Sciatic nerve (tissue), 2 donors: Measurements from ENCODE around the gene DDIAS. TPM values are rescaled to one million over a fixed set of nuclear protein-coding genes. Genes with fewer than 3 reads are reported as not detected.
"Not testable (repeated sequence)": the region's sequence is repeated elsewhere in the genome, so short reads cannot be mapped to it uniquely, and the experiment has no call there.

Experiments
- ATAC-seq: fragments of 200-7000 bp; cut with Tn5 transposase; one replicate; pipeline ENCODE4 v1.9.1; 2020; ENCODE audit warnings: mild to moderate bottlenecking, moderate library complexity
- DNase-seq: peaks from one replicate; pipeline ENCODE4 v3.0.0-alpha.2; 2020; ENCODE audit warnings: low spot score
- intact Hi-C: fragments of 100-400 bp; cut with DNase I; formaldehyde crosslinking; loops from one replicate; pipeline ENCODE4 v1.14.2; 2022
- total RNA-seq: library from RNA; stranded (reverse); fragmentation: NEBNext Ultra II Directional; extraction: Animal tissue kit (Norgen Biotek cat#: 25700); gene quantifications from one replicate; pipeline ENCODE4 v1.2.1, GENCODE V29; 2021
- donor health status: DM: no; HTN: no; CAD: no.
- donor health status: DM: no; HTN: no; CAD: no.

The DDIAS gene
- total RNA-seq, 1 donor from 2014 or later = 0.80 TPM

GRCh38 chr11:82919786-82920185 lies 18.2 kb downstream of the DDIAS start:
- ATAC-seq, DNase-seq, intact Hi-C loops: not testable (repeated sequence)

GRCh38 chr11:82920227-82920626 lies 18.7 kb downstream of the DDIAS start:
- DNase-seq, intact Hi-C loops, ATAC-seq: not testable (repeated sequence)

GRCh38 chr11:82922396-82923173 lies 21.0 kb downstream of the DDIAS start:
- ATAC-seq, DNase-seq, intact Hi-C loops: not testable (repeated sequence)

GRCh38 chr11:82924522-82925224 lies 23.1 kb downstream of the DDIAS start:
- DNase-seq (no peak), ATAC-seq (no peak)
- intact Hi-C loops = no loop called here

- intact Hi-C loops = no loop called here
- DNase-seq (no peak), ATAC-seq (no peak)
Measured at GRCh38 chr11:82927264-82927880, 25.8 kb downstream of the DDIAS start.

DNA sequence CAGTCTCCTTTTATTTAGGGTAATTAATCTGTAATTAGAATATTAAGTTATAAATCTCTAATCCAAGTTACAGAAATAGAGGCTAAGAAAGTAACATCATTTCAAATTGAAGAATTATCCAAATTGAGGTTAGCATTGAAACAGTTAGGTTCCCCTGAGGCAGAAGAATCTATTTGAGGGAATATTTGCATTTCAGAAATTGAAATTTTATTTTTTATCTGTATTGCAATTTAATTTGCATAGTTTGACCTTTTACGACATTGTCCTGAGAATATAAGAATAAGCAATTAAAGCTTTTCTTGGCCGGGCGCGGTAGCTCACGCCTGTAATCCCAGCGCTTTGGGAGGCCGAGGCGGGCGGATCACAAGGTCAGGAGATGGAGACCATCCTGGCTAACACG lies 27.6 kb downstream of the DDIAS start:
- intact Hi-C loops = no loop called here
- DNase-seq (no peak), ATAC-seq (no peak)

DNA sequence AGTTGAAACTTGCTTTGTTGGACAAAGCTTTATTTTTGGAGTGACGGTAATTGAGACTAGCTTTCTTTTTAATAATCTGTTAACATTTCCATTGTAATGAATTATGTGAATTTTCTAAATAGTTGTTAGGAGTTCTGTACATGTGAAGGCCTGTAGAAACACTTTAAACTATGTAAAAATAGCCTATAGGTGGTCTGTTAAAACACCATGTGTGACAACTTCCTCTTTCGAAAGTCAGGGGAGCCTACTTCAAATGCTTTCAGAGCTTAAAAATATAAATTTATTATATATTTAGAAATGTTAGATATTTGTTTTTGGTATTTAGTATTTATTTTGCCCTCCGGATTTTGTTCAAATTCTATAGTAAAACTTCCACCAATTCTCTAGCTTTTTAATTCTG lies 28.7 kb downstream of the DDIAS start:
- no peak for DNase-seq
- intact Hi-C loops = no loop called here
- ATAC-seq = no peak

DNA sequence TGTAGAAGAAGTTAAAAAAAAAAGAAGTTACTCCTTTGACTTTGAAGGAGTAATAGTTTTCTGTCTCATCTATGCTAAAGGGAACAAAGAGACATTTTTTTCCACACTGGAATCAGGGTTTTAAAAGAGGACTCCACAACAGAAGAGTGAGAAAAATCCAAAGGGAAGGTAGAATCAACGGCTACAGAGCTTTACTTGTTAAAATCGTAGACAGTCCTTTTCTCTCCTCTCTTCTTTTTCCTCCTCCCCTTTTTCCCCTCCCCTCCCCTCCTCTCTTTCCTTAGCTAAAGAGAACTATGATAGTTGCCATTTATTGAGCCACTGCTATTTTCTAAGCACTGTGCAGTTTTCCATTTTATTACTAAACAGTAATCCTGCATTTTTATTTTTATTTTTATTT lies 29.2 kb downstream of the DDIAS start:
- DNase-seq (no peak), ATAC-seq (no peak)
- intact Hi-C loops = no loop called here

DNA sequence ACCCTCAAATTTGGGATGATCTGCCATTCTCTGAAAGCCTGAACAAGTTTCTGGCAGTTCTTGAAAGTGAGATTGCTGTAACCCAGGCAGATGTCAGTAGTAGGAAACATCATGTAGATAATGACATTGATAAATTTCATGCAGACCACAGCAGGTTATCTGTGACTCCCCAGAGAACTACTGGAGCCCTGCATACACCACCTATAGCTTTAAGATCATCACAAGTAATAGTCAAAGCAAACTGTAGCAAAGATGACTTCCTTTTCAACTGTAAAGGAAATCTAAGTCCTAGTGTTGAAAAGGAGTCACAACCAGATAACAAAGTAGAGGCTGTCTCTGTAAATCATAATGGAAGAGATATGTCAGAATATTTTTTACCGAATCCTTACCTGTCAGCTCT lies 31.0 kb downstream of the DDIAS start:
- ATAC-seq (no peak), DNase-seq (no peak)
- intact Hi-C loops = no loop called here

GRCh38 chr11:82936261-82936660 lies 34.7 kb downstream of the DDIAS start:
- ATAC-seq = no peak
- intact Hi-C loops = no loop called here
- DNase-seq = no peak

DNA sequence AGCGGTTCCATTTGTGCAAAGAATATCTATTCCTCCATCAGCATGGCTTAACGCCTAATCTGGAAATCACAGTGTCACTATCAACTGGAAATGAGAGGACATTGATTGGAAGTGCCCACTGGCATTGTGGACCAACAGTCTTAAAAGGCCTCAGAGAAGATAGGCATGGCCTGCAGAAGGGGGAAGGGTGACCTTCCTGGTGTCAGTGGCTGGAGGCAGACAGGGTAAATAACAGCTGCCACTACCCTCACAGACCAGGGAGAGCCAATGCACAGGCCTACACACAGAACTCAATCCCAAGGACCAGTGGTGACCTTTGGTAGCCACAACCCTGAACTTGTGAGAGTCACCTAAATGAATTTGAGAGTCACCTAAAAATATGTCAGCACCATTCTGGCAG lies 36.0 kb downstream of the DDIAS start:
- intact Hi-C loops = no loop called here
- DNase-seq (no peak), ATAC-seq (no peak)

DNA sequence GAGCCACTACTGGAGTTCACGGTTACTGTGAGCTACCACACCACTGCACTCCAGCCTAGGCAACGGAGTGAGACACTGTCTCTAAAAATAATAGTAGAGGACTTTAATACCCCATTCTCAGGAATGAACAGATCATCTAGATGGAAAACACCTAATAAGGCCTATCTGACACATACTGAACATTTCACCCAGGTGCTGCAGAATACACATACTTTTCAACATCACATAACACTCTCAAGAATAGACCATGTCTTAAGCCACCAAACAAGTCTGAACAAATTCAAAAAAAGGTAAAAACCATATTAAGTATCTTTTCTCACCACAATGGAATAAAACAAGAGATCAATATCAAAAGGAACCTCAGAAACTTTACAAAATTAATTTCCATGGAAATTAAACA lies 37.9 kb downstream of the DDIAS start:
- intact Hi-C loops = no loop called here
- DNase-seq = no peak
- ATAC-seq = no peak

DNA sequence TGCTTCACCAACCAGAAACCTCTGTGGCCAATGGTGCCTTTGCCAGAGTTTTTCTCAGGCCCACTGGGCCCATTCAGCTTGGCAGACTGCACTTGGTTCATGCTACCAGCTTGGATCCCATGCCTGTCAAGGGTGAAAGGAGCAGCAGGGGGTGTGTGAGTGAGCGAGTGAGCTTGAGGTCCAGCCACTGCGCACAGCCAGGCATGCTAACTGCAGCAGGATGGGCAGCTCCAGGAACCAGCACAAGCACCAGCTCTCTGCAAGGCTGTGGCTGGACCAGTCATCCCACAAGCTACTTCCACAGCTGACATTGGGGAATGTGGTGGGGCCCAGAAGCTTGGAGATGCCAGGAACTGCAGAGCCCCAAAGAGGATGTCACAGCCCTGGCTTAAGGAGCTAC lies 40.8 kb downstream of the DDIAS start:
- no peak for DNase-seq
- intact Hi-C loops = no loop called here
- ATAC-seq = no peak

DNA sequence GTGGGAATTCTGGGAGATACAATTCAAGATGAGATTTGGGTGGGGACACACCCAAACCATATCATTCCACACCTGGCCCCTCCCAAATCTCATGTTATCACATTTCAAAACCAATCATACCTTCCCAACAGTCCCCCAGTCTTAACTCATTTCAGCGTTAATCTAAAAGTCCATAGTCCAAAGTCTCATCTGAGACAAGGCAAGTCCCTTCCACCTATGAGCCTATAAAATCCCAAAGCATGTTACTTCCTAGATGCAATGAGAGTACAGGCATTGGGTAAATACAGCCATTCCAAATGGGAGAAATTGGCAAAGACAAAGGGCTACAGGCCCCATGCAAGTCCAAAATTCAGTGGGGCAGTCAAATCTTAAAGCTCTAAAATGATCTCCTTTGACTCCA lies 41.9 kb downstream of the DDIAS start:
- not testable (repeated sequence) for ATAC-seq

DNA sequence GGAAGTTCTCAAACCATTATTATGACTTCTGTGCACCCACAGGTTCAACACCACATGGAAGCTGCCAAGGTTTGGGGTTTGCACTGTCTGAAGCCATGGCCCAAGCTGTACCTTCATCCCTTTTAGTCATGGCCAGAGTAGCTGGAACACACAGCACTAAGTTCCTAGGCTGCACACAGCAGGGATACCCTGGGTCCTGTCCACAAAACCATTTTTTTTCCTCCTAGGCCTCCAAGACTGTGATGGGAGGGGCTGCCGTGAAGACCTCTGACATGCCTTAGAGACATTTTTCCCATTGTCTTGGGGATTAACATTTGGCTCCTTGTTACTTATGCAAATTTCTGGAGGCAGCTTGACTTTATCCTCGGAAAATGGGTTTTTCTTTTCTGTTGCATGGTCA lies 42.7 kb downstream of the DDIAS start:
- no peak for ATAC-seq

More for the DNA sequence above, 41.9 kb downstream of the DDIAS start:
- intact Hi-C loops, DNase-seq: not testable (repeated sequence)

GRCh38 chr11:82945041-82945440 lies 43.5 kb downstream of the DDIAS start:
- ATAC-seq, intact Hi-C loops, DNase-seq: not testable (repeated sequence)

More for the DNA sequence above, 42.7 kb downstream of the DDIAS start:
- intact Hi-C loops = no loop called here
- no peak for DNase-seq

GRCh38 chr11:82945682-82946081 lies 44.1 kb downstream of the DDIAS start:
- no peak for DNase-seq
- intact Hi-C loops = no loop called here
- ATAC-seq = no peak

DNA sequence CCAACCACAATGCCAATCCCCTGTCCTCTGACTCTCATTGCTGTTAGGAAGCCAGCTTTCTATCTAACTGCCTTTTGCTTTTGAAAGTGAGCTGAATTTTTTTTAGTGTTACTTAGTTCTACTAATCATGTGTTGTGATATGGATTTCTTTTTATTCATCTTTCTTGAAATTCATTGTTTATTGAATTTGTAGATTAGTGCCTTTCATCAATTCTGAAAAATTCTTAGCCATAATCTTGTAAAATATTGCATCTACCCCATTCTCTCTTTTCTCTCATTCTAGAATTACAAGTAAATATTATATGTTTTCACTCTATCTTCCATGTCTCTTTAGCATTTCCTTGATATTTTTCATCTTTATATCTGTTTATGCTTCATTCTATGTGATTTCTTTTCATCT lies 47.8 kb downstream of the DDIAS start:
- no peak for ATAC-seq
- intact Hi-C loops = no loop called here

GRCh38 chr11:82950502-82950901 lies 49.0 kb downstream of the DDIAS start:
- intact Hi-C loops, ATAC-seq, DNase-seq: not testable (repeated sequence)

More for the DNA sequence above, 47.8 kb downstream of the DDIAS start:
- DNase-seq = no peak
